ENCODE measurements around the gene RNF17.
"Not testable (repeated sequence)": the region's sequence is repeated elsewhere in the genome, so short reads cannot be mapped to it uniquely, and the experiment has no call there.

The RNF17 gene

GRCh38 chr13:24763596-24764275 lies at the start of gene RNF17:
Gene RNF17, plus strand, starts transcription at chr13:24764169. Its CDS starts 35 bp downstream, at chr13:24764204.
- no peak within 1 kb of the TSS for H3K4me3 ChIP-seq (ENCODE audit: low read depth, low read length)

GRCh38 chr13:24716011-24716410 lies 48.0 kb upstream of the RNF17 start:
- no peak overlapping the region for H3K4me3 ChIP-seq (ENCODE audit: low read depth, low read length)

GRCh38 chr13:24716446-24716845 lies 47.5 kb upstream of the RNF17 start:
- H3K4me3 ChIP-seq (ENCODE audit: low read depth, low read length): no peak overlapping the region

- no peak overlapping the region for H3K4me3 ChIP-seq (ENCODE audit: low read depth, low read length)
Observed at GRCh38 chr13:24717217-24717616, 46.8 kb upstream of the RNF17 start.

GRCh38 chr13:24718192-24718965 lies 45.6 kb upstream of the RNF17 start:
- H3K4me3 ChIP-seq (ENCODE audit: low read depth, low read length): no peak overlapping the region

GRCh38 chr13:24719139-24719538 lies 44.8 kb upstream of the RNF17 start:
- H3K4me3 ChIP-seq (ENCODE audit: low read depth, low read length): no peak overlapping the region

- H3K4me3 ChIP-seq (ENCODE audit: low read depth, low read length): no peak overlapping the region
Observed at GRCh38 chr13:24723206-24723605, 40.8 kb upstream of the RNF17 start.

- no peak overlapping the region for H3K4me3 ChIP-seq (ENCODE audit: low read depth, low read length)
Observed at GRCh38 chr13:24724714-24725113, 39.3 kb upstream of the RNF17 start.

GRCh38 chr13:24725379-24725778 lies 38.6 kb upstream of the RNF17 start:
- no peak overlapping the region for H3K4me3 ChIP-seq (ENCODE audit: low read depth, low read length)

- no peak overlapping the region for H3K4me3 ChIP-seq (ENCODE audit: low read depth, low read length)
Observed at GRCh38 chr13:24727731-24728601, 36.0 kb upstream of the RNF17 start.

- not testable (repeated sequence) for H3K4me3 ChIP-seq (ENCODE audit: low read depth, low read length)
Observed at GRCh38 chr13:24730873-24731567, 32.9 kb upstream of the RNF17 start.

GRCh38 chr13:24734950-24735349 lies 29.0 kb upstream of the RNF17 start:
- no peak overlapping the region for H3K4me3 ChIP-seq (ENCODE audit: low read depth, low read length)

GRCh38 chr13:24737042-24737441 lies 26.9 kb upstream of the RNF17 start:
- no peak overlapping the region for H3K4me3 ChIP-seq (ENCODE audit: low read depth, low read length)

GRCh38 chr13:24738366-24738847 lies 25.6 kb upstream of the RNF17 start:
- H3K4me3 ChIP-seq (ENCODE audit: low read depth, low read length): no peak overlapping the region

GRCh38 chr13:24740014-24740890 lies 23.7 kb upstream of the RNF17 start:
- H3K4me3 ChIP-seq (ENCODE audit: low read depth, low read length): no peak overlapping the region

- H3K4me3 ChIP-seq (ENCODE audit: low read depth, low read length): no peak overlapping the region
Observed at GRCh38 chr13:24741016-24741662, 22.8 kb upstream of the RNF17 start.

- no peak overlapping the region for H3K4me3 ChIP-seq (ENCODE audit: low read depth, low read length)
Observed at GRCh38 chr13:24741791-24742190, 22.2 kb upstream of the RNF17 start.

GRCh38 chr13:24742294-24742693 lies 21.7 kb upstream of the RNF17 start:
- no peak overlapping the region for H3K4me3 ChIP-seq (ENCODE audit: low read depth, low read length)

GRCh38 chr13:24742977-24743376 lies 21.0 kb upstream of the RNF17 start:
- H3K4me3 ChIP-seq (ENCODE audit: low read depth, low read length): no peak overlapping the region

All from iPS-11a (cell line).